B cell (primary cell): ENCODE results near the gene NAXE. TPM values are rescaled to one million over a fixed set of nuclear protein-coding genes. Genes with fewer than 3 reads are reported as not detected.
A peak's percentile ranks its signal among the peaks of the same experiment; 100 is the strongest.

Experiments
- ATAC-seq: fragments of 200-7000 bp; cut with Tn5 transposase; one replicate; pipeline ENCODE4 v1.10.0; 2021; ENCODE audit warnings: low read depth, mild to moderate bottlenecking, moderate number of reproducible peaks, moderate library complexity
- CTCF ChIA-PET: fragments of 350-600 bp; sonication (Branson Sonifier 250); formaldehyde crosslinking; loops from one replicate; lab custom pipeline; 2021; ENCODE audit warnings: antibody characterized with exemption, inconsistent platforms; lab: Charles Lee
- POLR2A ChIA-PET: fragments of 350-600 bp; sonication (Branson Sonifier 250); formaldehyde crosslinking; loops from one replicate; lab custom pipeline; 2021; ENCODE audit warnings: antibody characterized with exemption; lab: Charles Lee
- DNase-seq: peaks from one replicate; pipeline ENCODE4 v3.0.0; 2013
- H2AFZ ChIP-seq: 2 replicates; pipeline ENCODE4 v1.6.1; 2012; ENCODE audit warnings: mild to moderate bottlenecking, low read depth, low read length; ENCODE audit not compliant: insufficient read depth, poor library complexity, severe bottlenecking
- H3K27ac ChIP-seq, 2 donors: 1 replicate in 1 of 2; 2 replicates in 1 of 2; pipeline ENCODE4 v1.5.1; 2012 to 2013; ENCODE audit warnings: low read length in 2 of 2, mild to moderate bottlenecking in 2 of 2, moderate library complexity in 1 of 2
- H3K27me3 ChIP-seq, 4 experiments: fragments of 200-600 bp in 1 of 4; sonication (generic) in 1 of 4; replicated peaks in 1 of 4; 1 replicate in 2 of 4; 2 replicates in 2 of 4; pipeline versions ENCODE4 v1.6.1 to v1.7.0; 2013 to 2016; ENCODE audit warnings: low read length in 3 of 4, mild to moderate bottlenecking in 2 of 4, mixed read lengths in 1 of 4, moderate library complexity in 1 of 4; ENCODE audit not compliant: insufficient read depth in 4 of 4, control insufficient read depth in 3 of 4; ENCODE audit errors: control extremely low read depth in 1 of 4
- H3K36me3 ChIP-seq, 2 experiments: replicated peaks in 1 of 2; 1 replicate in 1 of 2; 2 replicates in 1 of 2; pipeline versions ENCODE4 v1.6.1 to v1.7.1; 2013; ENCODE audit warnings: low read length in 1 of 2; ENCODE audit not compliant: insufficient read depth in 2 of 2, control insufficient read depth in 1 of 2; ENCODE audit errors: control extremely low read depth in 1 of 2, extremely low read depth in 1 of 2
- H3K4me1 ChIP-seq, 2 donors: fragments of 200-600 bp in 1 of 2; sonication (generic) in 1 of 2; 1 replicate in 1 of 2; 2 replicates in 1 of 2; pipeline versions ENCODE4 v1.5.1 to v1.6.1; 2013 to 2017; ENCODE audit warnings: low read length in 2 of 2; ENCODE audit not compliant: control insufficient read depth in 2 of 2, insufficient read depth in 2 of 2
- H3K4me2 ChIP-seq: replicated peaks from 2 replicates; pipeline ENCODE3; 2012; ENCODE audit warnings: mild to moderate bottlenecking, low read depth, low read length; ENCODE audit not compliant: poor library complexity, severe bottlenecking
- H3K4me3 ChIP-seq, 5 experiments: fragments of 200-600 bp in 1 of 5; sonication (generic) in 1 of 5; 1 replicate in 3 of 5; 2 replicates in 2 of 5; pipeline versions ENCODE4 v1.5.1 to v1.7.0; 2011 to 2016; ENCODE audit warnings: low read length in 4 of 5, mild to moderate bottlenecking in 4 of 5, low read depth in 2 of 5, control low read depth in 1 of 5, moderate library complexity in 1 of 5; ENCODE audit not compliant: insufficient read depth in 1 of 5; ENCODE audit errors: control extremely low read depth in 1 of 5, extremely low read depth in 1 of 5
- H3K79me2 ChIP-seq: fragments of 200-600 bp; sonication (generic); one replicate; pipeline ENCODE4 v1.6.0; 2016; ENCODE audit warnings: low read length; ENCODE audit not compliant: control insufficient read depth, insufficient read depth
- H3K9ac ChIP-seq: fragments of 200-600 bp; sonication (generic); 2 replicates; pipeline ENCODE4 v1.6.1; 2017; ENCODE audit warnings: mild to moderate bottlenecking, low read length, moderate library complexity
- H3K9me3 ChIP-seq, 3 donors: one replicate each; pipeline versions ENCODE4 v1.6.1 to v1.7.1; 2013; ENCODE audit warnings: low read length in 2 of 3; ENCODE audit not compliant: control insufficient read depth in 2 of 3, insufficient read depth in 1 of 3; ENCODE audit errors: control extremely low read depth in 1 of 3
- H4K20me1 ChIP-seq: 2 replicates; pipeline ENCODE4 v1.6.0; 2012; ENCODE audit warnings: mild to moderate bottlenecking, low read length; ENCODE audit not compliant: insufficient read depth, control insufficient read depth, poor library complexity, severe bottlenecking
- H3K27ac Mint-ChIP-seq: one replicate; pipeline ENCODE4 v1.8.0; 2021; ENCODE audit warnings: mixed read lengths
- H3K27me3 Mint-ChIP-seq: one replicate; pipeline ENCODE4 v1.8.0; 2021; ENCODE audit warnings: mixed read lengths
- H3K4me1 Mint-ChIP-seq: one replicate; pipeline ENCODE4 v1.8.0; 2021; ENCODE audit warnings: mixed read lengths
- H3K4me3 Mint-ChIP-seq: one replicate; pipeline ENCODE4 v1.8.0; 2021; ENCODE audit warnings: mixed read lengths
- H3K9me3 Mint-ChIP-seq: one replicate; pipeline ENCODE4 v1.8.0; 2022; ENCODE audit warnings: mixed read lengths; ENCODE audit not compliant: insufficient read depth
- CTCF ChIP-seq: fragments of 200-600 bp; IDR thresholded peaks from one replicate; pipeline ENCODE4 v1.8.0; 2022; ENCODE audit warnings: antibody characterized with exemption, mild to moderate bottlenecking
- EZH2 ChIP-seq: IDR thresholded peaks from 2 replicates; pipeline ENCODE4 v1.6.1; 2012; ENCODE audit warnings: borderline replicate concordance, low read depth, mild to moderate bottlenecking, moderate library complexity, low read length; ENCODE audit not compliant: insufficient read depth, poor library complexity, severe bottlenecking
- WGBS: methylation state at CpG from one replicate; pipeline ENCODE4 v1.1.5; 2013; ENCODE audit warnings: missing lambda C conversion rate; ENCODE audit not compliant: insufficient coverage; 5-methylcytosine and 5-hydroxymethylcytosine counted together
- intact Hi-C: fragments of 100-400 bp; cut with micrococcal nuclease; formaldehyde crosslinking; loops from one replicate; pipeline ENCODE4 v1.10.0; 2022
- polyA plus RNA-seq: library from polyadenylated mRNA; depleted of rRNA; stranded (reverse); fragments of >200 nt; gene quantifications from 2 replicates; pipeline ENCODE4 v1.2.3, GENCODE V29; 2012
- total RNA-seq, 2 donors: library from RNA; stranded (reverse); fragments of 120-200 nt in 1 of 2; gene quantifications; 1 replicate in 1 of 2; 2 replicates in 1 of 2; pipeline versions ENCODE4 v1.2.3 to v1.2.4, GENCODE V29; 2013 to 2022

The NAXE gene
- total and polyA plus RNA-seq, 2 donors (not counting 1 experiment from before 2014, with no cell fraction given) = 42.8 to 59.7 TPM

DNA sequence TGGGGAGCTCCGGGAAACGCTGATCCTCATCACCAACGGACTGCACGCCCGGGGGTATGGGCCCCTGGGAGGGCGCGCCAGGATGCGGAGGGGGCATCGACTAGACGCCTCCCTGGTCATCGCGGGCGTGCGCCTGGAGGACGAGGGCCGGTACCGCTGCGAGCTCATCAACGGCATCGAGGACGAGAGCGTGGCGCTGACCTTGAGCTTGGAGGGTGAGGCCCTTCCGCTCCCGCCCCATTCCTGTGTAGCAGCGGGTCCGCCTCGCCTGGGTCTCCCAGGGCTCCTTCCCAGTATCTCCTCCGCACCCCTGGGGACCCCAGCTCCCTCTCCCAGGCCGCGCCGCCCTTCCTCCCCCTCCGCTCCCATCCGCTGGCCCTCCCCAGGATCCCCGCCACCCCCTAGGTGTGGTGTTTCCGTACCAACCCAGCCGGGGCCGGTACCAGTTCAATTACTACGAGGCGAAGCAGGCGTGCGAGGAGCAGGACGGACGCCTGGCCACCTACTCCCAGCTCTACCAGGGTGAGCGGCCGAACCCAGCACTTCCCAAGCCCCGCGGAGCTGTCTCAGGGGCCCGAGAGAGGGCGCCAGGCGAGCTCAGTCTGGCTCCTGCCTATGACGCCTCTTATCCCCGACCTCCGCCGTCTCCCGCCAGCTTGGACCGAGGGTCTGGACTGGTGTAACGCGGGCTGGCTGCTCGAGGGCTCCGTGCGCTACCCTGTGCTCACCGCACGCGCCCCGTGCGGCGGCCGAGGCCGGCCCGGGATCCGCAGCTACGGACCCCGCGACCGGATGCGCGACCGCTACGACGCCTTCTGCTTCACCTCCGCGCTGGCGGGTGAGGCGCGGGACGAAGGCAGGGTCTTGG, 32.6 kb downstream of the NAXE start:
- no peak overlapping the region for H3K27ac ChIP-seq
- ATAC-seq = peak; percentile 53
- no peaks in the 10 kb centered on the region for H3K36me3 ChIP-seq
- H4K20me1 ChIP-seq = no peaks in the 10 kb centered on the region
- peak; percentile 52 for TF ChIP-seq CTCF
- no peak for TF ChIP-seq EZH2
- H3K9me3 Mint-ChIP-seq = no peaks in the 10 kb centered on the region
- peak overlapping the region in 4 of 5 experiments; percentile 31 to 60 (median 47) for H3K4me3 ChIP-seq
- DNase-seq = peak; percentile 69
- peak overlapping the region; percentile 77 for H3K4me3 Mint-ChIP-seq
- ChIA-PET CTCF (interaction anchor here (0.6 to 12.9 kb wide), 26 partner anchors 10 to 860 kb away, joined by 3 to 173 read pairs (median 6); partner anchors contain the start of genes BCAN, CRABP2, NAXE and NES), POLR2A (interaction anchor here (0.6 kb wide), 1 partner anchor 98 kb away, joined by 5 read pairs; no protein-coding TSS in a partner anchor)
- H3K9ac ChIP-seq = peak overlapping the region; percentile 39
- H3K4me2 ChIP-seq = peak overlapping the region; percentile 83
- peak overlapping the region; percentile 67 for H2AFZ ChIP-seq
- peaks cover 2 to 76% (median 35%) of the 10 kb centered on the region in 4 experiments for H3K27me3 ChIP-seq
- WGBS = 3% methylated on average over 74 of the region's 87 CpGs
- peaks cover 0 to 6% (median 4%) of the 10 kb centered on the region in 3 donors for H3K9me3 ChIP-seq
- H3K27ac Mint-ChIP-seq = no peak overlapping the region
- H3K4me1 ChIP-seq = peaks cover 22 to 26% of the 10 kb centered on the region in 2 donors
- H3K4me1 Mint-ChIP-seq = peaks cover 15% of the 10 kb centered on the region
- no peaks in the 10 kb centered on the region for H3K79me2 ChIP-seq
- intact Hi-C loops = loop anchor here (2.0 kb wide), 1 partner anchor 267 kb away; no protein-coding TSS in a partner anchor
- H3K27me3 Mint-ChIP-seq = peaks cover 59% of the 10 kb centered on the region
